Jurkat, Clone E6-1 (cell line): Measurements from ENCODE around the gene MT1H.
"Not testable (repeated sequence)": the region's sequence is repeated elsewhere in the genome, so short reads cannot be mapped to it uniquely, and the experiment has no call there.

Experiments
- DNase-seq: peaks from one replicate; pipeline ENCODE4 v3.0.0-alpha.2; 2011; ENCODE audit warnings: low read depth, low spot score
- H3K4me3 ChIP-seq: 2 replicates; pipeline ENCODE4 v1.5.1; 2011; ENCODE audit warnings: mild to moderate bottlenecking, low read length, control low read depth, moderate library complexity

The MT1H gene

GRCh38 chr16:56702836-56703235, 33.2 kb downstream of the MT1H start:
- DNase-seq, result no peak
- no peak overlapping the region for H3K4me3 ChIP-seq

GRCh38 chr16:56708525-56709442, 39.2 kb downstream of the MT1H start:
- peak; percentile 89 for DNase-seq
- peak overlapping the region; percentile 48 for H3K4me3 ChIP-seq

- peak overlapping the region; percentile 48 for H3K4me3 ChIP-seq
- DNase-seq, result no peak
Measured at GRCh38 chr16:56709443-56710040, 39.9 kb downstream of the MT1H start.

- no peak for DNase-seq
- no peak overlapping the region for H3K4me3 ChIP-seq
Measured at GRCh38 chr16:56710181-56710737, 40.6 kb downstream of the MT1H start.

GRCh38 chr16:56711862-56712261, 42.2 kb downstream of the MT1H start:
- DNase-seq, result no peak
- H3K4me3 ChIP-seq, result no peak overlapping the region

GRCh38 chr16:56713794-56714193, 44.2 kb downstream of the MT1H start:
- H3K4me3 ChIP-seq, result no peak overlapping the region
- DNase-seq, result no peak

GRCh38 chr16:56715126-56715525, 45.5 kb downstream of the MT1H start:
- no peak for DNase-seq
- no peak overlapping the region for H3K4me3 ChIP-seq

GRCh38 chr16:56716761-56717160, 47.1 kb downstream of the MT1H start:
- no peak for DNase-seq
- no peak overlapping the region for H3K4me3 ChIP-seq

- not testable (repeated sequence) for DNase-seq, H3K4me3 ChIP-seq
Measured at GRCh38 chr16:56717532-56717931, 47.9 kb downstream of the MT1H start.
